Spleen (tissue), 7 donors: ENCODE results near the gene PLAC1.

Source experiments
- POLR2A ChIP-seq, 3 donors: fragments of 450-650 bp; IDR thresholded peaks; one replicate each; pipeline ENCODE4 v1.5.1; 2017; ENCODE audit warnings: antibody characterized with exemption in 3 of 3, mild to moderate bottlenecking in 1 of 3
- POLR2AphosphoS5 ChIP-seq, 3 donors: sonication (generic); formaldehyde crosslinking; IDR thresholded peaks; one replicate each; pipeline ENCODE4 v1.5.1; 2017; ENCODE audit warnings: antibody characterized with exemption in 3 of 3
- TF ChIP-seq, protein P1 (sequence below), 11 experiments: fragments of 200-600 bp in 7 of 11; fragments of 450-650 bp in 4 of 11; sonication (generic) in 4 of 11; IDR thresholded peaks in 8 of 11; conservative IDR thresholded peaks in 3 of 11; 1 replicate in 7 of 11; 2 replicates in 4 of 11; pipeline versions ENCODE4 v1.4.0 to v1.8.0; 2016 to 2021; ENCODE audit warnings: antibody characterized with exemption in 11 of 11, inconsistent platforms in 4 of 11, mild to moderate bottlenecking in 1 of 11
- donor health status: DM: no; HTN: no; CAD: no; lungs with moderate emphysema.
- donor health status: DM: no; HTN: no; CAD: no.
- donor health status: DM: no; HTN: no; CAD: no.

DNA sequence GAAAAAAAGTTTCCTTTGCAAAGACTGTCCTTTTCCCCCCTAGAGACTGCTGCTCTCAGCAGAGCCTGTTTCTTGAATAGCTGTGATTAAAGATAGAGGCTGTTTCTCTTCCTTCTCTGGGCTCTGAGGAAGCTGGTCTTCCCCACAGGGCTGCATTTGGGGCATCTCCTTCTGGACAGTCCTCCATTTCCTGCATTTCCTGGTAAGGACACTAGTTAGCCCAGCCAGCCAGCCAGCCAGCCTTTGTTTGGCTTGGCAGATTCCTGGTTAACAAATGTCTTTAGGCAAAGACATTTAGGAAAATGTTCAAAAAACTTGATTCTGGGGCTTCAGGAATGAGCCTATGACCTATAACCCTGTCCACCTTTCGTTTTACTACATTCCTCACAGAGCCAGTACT, 34.0 kb upstream of the PLAC1 start:
- TF ChIP-seq, protein P1, sequence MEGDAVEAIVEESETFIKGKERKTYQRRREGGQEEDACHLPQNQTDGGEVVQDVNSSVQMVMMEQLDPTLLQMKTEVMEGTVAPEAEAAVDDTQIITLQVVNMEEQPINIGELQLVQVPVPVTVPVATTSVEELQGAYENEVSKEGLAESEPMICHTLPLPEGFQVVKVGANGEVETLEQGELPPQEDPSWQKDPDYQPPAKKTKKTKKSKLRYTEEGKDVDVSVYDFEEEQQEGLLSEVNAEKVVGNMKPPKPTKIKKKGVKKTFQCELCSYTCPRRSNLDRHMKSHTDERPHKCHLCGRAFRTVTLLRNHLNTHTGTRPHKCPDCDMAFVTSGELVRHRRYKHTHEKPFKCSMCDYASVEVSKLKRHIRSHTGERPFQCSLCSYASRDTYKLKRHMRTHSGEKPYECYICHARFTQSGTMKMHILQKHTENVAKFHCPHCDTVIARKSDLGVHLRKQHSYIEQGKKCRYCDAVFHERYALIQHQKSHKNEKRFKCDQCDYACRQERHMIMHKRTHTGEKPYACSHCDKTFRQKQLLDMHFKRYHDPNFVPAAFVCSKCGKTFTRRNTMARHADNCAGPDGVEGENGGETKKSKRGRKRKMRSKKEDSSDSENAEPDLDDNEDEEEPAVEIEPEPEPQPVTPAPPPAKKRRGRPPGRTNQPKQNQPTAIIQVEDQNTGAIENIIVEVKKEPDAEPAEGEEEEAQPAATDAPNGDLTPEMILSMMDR (IDR thresholded peaks at IDR 0.05 in 8 of 11, conservative IDR thresholded peaks at IDR 0.05 in 3 of 11), result no peak
- no peak for TF ChIP-seq POLR2A (IDR thresholded peaks at IDR 0.05)
- no peak for TF ChIP-seq POLR2AphosphoS5 (IDR thresholded peaks at IDR 0.05)
